HepG2 (cell line): ENCODE results near the gene PEPD. TPM values are rescaled to one million over a fixed set of nuclear protein-coding genes. Genes with fewer than 3 reads are reported as not detected.
A peak's percentile ranks its signal among the peaks of the same experiment; 100 is the strongest.

Experiments
- ARID2 ChIP-seq: sonication (generic); formaldehyde crosslinking; IDR thresholded peaks from 2 replicates; pipeline ENCODE4 v1.8.1; 2022; ENCODE audit warnings: mild to moderate bottlenecking, missing genetic modification reagents, borderline replicate concordance
- ATRX ChIP-seq: sonication (generic); formaldehyde crosslinking; IDR thresholded peaks from 2 replicates; pipeline ENCODE4 v1.4.0; 2020; ENCODE audit warnings: missing genetic modification reagents, borderline replicate concordance
- CSRNP1 ChIP-seq: sonication (generic); formaldehyde crosslinking; IDR thresholded peaks from 2 replicates; pipeline ENCODE4 v1.8.1; 2023; ENCODE audit warnings: mild to moderate bottlenecking, missing genetic modification reagents
- FOXA1 ChIP-seq, 2 experiments: fragments of 450-650 bp in 1 of 2; sonication (generic) in 1 of 2; formaldehyde crosslinking in 1 of 2; IDR thresholded peaks; 2 replicates each; pipeline versions ENCODE4 v1.4.0 to v1.6.1; 2016 to 2020; ENCODE audit warnings: missing genetic modification reagents in 1 of 2
- FOXO1 ChIP-seq: sonication (generic); formaldehyde crosslinking; IDR thresholded peaks from 2 replicates; pipeline ENCODE4 v1.4.0; 2020; ENCODE audit warnings: missing genetic modification reagents
- HOXA9 ChIP-seq: sonication (generic); formaldehyde crosslinking; IDR thresholded peaks from 2 replicates; pipeline ENCODE4 v1.8.1; 2022; ENCODE audit warnings: missing genetic modification reagents, mild to moderate bottlenecking, moderate library complexity, borderline replicate concordance
- KAT8 ChIP-seq: IDR thresholded peaks from 2 replicates; pipeline ENCODE4 v1.6.1; 2016; ENCODE audit warnings: missing genetic modification reagents, missing compliant biosample characterization
- KLF9 ChIP-seq: IDR thresholded peaks from 2 replicates; pipeline ENCODE4 v1.6.1; 2016; ENCODE audit warnings: low read depth
- MXD4 ChIP-seq: IDR thresholded peaks from 2 replicates; pipeline ENCODE4 v1.6.1; 2016; ENCODE audit warnings: mild to moderate bottlenecking, missing biosample characterization, missing genetic modification reagents
- NONO ChIP-seq, 2 experiments: fragments of 450-650 bp in 1 of 2; sonication (generic) in 1 of 2; formaldehyde crosslinking in 1 of 2; IDR thresholded peaks in 1 of 2; conservative IDR thresholded peaks in 1 of 2; 2 replicates each; pipeline versions ENCODE4 v1.6.1 to v1.8.0; 2017 to 2022; ENCODE audit warnings: mild to moderate bottlenecking in 1 of 2, missing genetic modification reagents in 1 of 2, moderate library complexity in 1 of 2
- PLRG1 ChIP-seq: fragments of 450-650 bp; conservative IDR thresholded peaks from 2 replicates; pipeline ENCODE4 v1.6.1; 2016
- POGK ChIP-seq: sonication (generic); formaldehyde crosslinking; conservative IDR thresholded peaks from 2 replicates; pipeline ENCODE4 v1.8.0; 2022; ENCODE audit warnings: mild to moderate bottlenecking, moderate library complexity, missing genetic modification reagents
- SOX5 ChIP-seq: IDR thresholded peaks from 2 replicates; pipeline ENCODE4 v1.6.1; 2016; ENCODE audit warnings: borderline replicate concordance
- STAT5B ChIP-seq: sonication (generic); formaldehyde crosslinking; IDR thresholded peaks from 2 replicates; pipeline ENCODE4 v1.4.0; 2020; ENCODE audit warnings: missing genetic modification reagents
- USF2 ChIP-seq, 2 experiments: sonication (generic) in 1 of 2; formaldehyde crosslinking in 1 of 2; IDR thresholded peaks; 2 replicates each; pipeline versions ENCODE4 v1.5.1 to v1.6.1; 2011 to 2020; ENCODE audit warnings: borderline replicate concordance in 1 of 2, low read depth in 1 of 2, low read length in 1 of 2, mild to moderate bottlenecking in 1 of 2, missing genetic modification reagents in 1 of 2, moderate library complexity in 1 of 2
- ZFP41 ChIP-seq: sonication (generic); formaldehyde crosslinking; IDR thresholded peaks from 2 replicates; pipeline ENCODE4 v1.4.0; 2020; ENCODE audit warnings: mild to moderate bottlenecking, missing genetic modification reagents, borderline replicate concordance
- ZNF10 ChIP-seq: sonication (generic); formaldehyde crosslinking; IDR thresholded peaks from 2 replicates; pipeline ENCODE4 v1.4.0; 2020; ENCODE audit warnings: mild to moderate bottlenecking, low read depth, missing genetic modification reagents, borderline replicate concordance
- ZNF256 ChIP-seq: sonication (generic); formaldehyde crosslinking; conservative IDR thresholded peaks from 2 replicates; pipeline ENCODE4 v1.4.0; 2020; ENCODE audit warnings: missing genetic modification reagents
- ZNF569 ChIP-seq: sonication (generic); formaldehyde crosslinking; IDR thresholded peaks from 2 replicates; pipeline ENCODE4 v1.5.0; 2020; ENCODE audit warnings: mild to moderate bottlenecking, missing genetic modification reagents, moderate library complexity, borderline replicate concordance
- ZNF598 ChIP-seq: sonication (generic); formaldehyde crosslinking; IDR thresholded peaks from 2 replicates; pipeline ENCODE4 v1.5.1; 2020; ENCODE audit warnings: mild to moderate bottlenecking, missing genetic modification reagents, borderline replicate concordance
- ZNF709 ChIP-seq: sonication (generic); formaldehyde crosslinking; IDR thresholded peaks from 2 replicates; pipeline ENCODE4 v1.5.0; 2020; ENCODE audit warnings: mild to moderate bottlenecking, missing genetic modification reagents
- polyA plus RNA-seq, 8 experiments: library from polyadenylated mRNA; depleted of rRNA in 3 of 8; stranded (reverse) in 7 of 8; unstranded in 1 of 8; fragments of >200 nt; fragmentation: Illumina TruSeq in 4 of 8; extraction: Trizol in 4 of 8; gene quantifications; 2 replicates each; pipeline versions ENCODE4 v1.2.1 to v1.2.3, GENCODE V29; 2011 to 2016; ENCODE audit warnings: low read depth in 4 of 8, missing spikeins in 1 of 8, mixed read lengths in 1 of 8; ENCODE audit not compliant: insufficient read depth in 1 of 8
- total RNA-seq, 5 experiments: library from RNA; depleted of rRNA; stranded (reverse); fragments of >200 nt; fragmentation: Illumina TruSeq; extraction: Trizol; gene quantifications; 2 replicates each; pipeline ENCODE4 v1.2.3, GENCODE V29; 2016; ENCODE audit warnings: low read depth in 1 of 5

The PEPD gene
- total and polyA plus RNA-seq, 2 of the 13 experiments (the other 11 are each of a cell fraction or from before 2014, with no cell fraction given) = 60.7 to 75.1 TPM

- no peak for TF ChIP-seq NONO (IDR thresholded peaks at IDR 0.05)
- peak; percentile 64; the same call in 1 of the 2 replicates for TF ChIP-seq NONO (CRISPR knock-in tag; conservative IDR thresholded peaks at IDR 0.05)
- TF ChIP-seq ZNF256 (CRISPR knock-in tag) = no peak
- TF ChIP-seq PLRG1 = no peak
- no peak for TF ChIP-seq ATRX (CRISPR knock-in tag)
- TF ChIP-seq ZFP41 (CRISPR knock-in tag) = no peak
- peak; percentile 37; the same call in 1 of the 2 replicates for TF ChIP-seq FOXO1
- TF ChIP-seq USF2 (IDR thresholded peaks at IDR 0.05; ENCODE audit: low read depth, low read length) = peak; percentile 84
- peak; percentile 92; the same call in 1 of the 2 replicates for TF ChIP-seq USF2 (CRISPR knock-in tag; IDR thresholded peaks at IDR 0.05; ENCODE audit: borderline replicate concordance)
- peak; percentile 56; the same call in 1 of the 2 replicates for TF ChIP-seq HOXA9
- no peak for TF ChIP-seq KLF9
- no peak for TF ChIP-seq ZNF10 (CRISPR knock-in tag)
- TF ChIP-seq ZNF709 = peak; percentile 39; the same call in 1 of the 2 replicates
- no peak for TF ChIP-seq STAT5B (CRISPR knock-in tag)
- TF ChIP-seq ZNF598 (CRISPR knock-in tag) = no peak
- no peak for TF ChIP-seq ARID2 (CRISPR knock-in tag)
- peak; percentile 77 for TF ChIP-seq KAT8 (CRISPR knock-in tag)
- no peak for TF ChIP-seq SOX5 (CRISPR knock-in tag)
- TF ChIP-seq CSRNP1 = no peak
- TF ChIP-seq MXD4 (CRISPR knock-in tag) = peak; percentile 70; the same call in 1 of the 2 replicates
- TF ChIP-seq ZNF569 = no peak
- TF ChIP-seq FOXA1 (IDR thresholded peaks at IDR 0.05) = no peak
- no peak for TF ChIP-seq FOXA1 (CRISPR knock-in tag; IDR thresholded peaks at IDR 0.05)
- TF ChIP-seq POGK (CRISPR knock-in tag) = peak; percentile 92
Measured at GRCh38 chr19:33521480-33522370, at the start of gene PEPD (continued).
